ENCODE measurements around the gene LPCAT1. TPM values are rescaled to one million over a fixed set of nuclear protein-coding genes. Genes with fewer than 3 reads are reported as not detected.

LPCAT1 gene
- total RNA-seq, 2 donors from 2014 or later, result 38.5 to 62.7 TPM

DNA sequence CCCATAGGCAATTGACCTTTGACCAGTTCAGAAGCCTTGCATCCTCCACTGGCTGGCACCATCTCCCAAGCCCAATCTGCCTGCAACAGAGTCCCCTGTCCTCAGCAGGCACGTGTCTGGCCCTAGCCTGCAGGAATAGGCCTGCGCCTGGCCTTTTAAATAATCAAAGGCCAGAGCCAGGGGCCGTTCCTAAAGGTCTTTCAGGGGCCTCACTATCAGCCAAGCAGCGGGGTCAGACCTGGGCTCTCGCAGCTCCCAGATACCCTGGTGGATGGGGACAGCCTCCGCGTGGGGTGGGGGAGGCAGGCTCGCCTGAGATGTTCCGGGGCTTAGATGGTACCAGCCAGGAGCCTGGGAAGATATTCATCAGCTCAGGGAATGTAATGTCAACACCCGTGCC lies 111.1 kb downstream of the LPCAT1 start:
- Mint-ChIP-seq H3K4me3 (no peak overlapping the region), H3K4me1 (no peaks in the 10 kb centered on the region), H3K27me3 (peaks cover 12% of the 10 kb centered on the region), H3K9me3 (no peaks in the 10 kb centered on the region), H3K27ac (no peak overlapping the region), H3K36me3 (ENCODE audit: low read depth) (no peaks in the 10 kb centered on the region)
- ATAC-seq (replicated peaks), result no peak

DNA sequence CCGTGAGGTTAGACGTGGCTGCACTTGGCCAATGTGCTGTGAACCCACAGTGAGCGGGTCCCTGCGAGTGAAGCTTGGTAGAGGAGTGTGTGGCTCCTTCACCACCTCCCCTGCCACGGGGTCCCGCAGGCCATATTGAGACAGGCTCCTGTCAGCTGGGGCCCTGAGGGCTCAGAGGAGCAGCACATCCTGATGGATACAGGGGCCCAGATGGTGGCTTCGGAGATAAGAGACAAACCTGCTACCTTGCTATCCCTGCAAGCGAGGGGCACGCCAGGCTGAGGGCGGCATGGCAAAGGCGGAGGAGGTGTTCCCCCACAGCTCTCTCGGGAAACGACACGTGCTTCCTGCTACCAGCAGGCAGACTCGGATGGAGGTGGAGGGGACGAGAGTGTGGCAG lies 111.6 kb downstream of the LPCAT1 start:
- H3K4me3 Mint-ChIP-seq, result no peak overlapping the region
- H3K4me1 Mint-ChIP-seq, result no peaks in the 10 kb centered on the region
- H3K9me3 Mint-ChIP-seq, result no peaks in the 10 kb centered on the region
- H3K27ac Mint-ChIP-seq, result no peak overlapping the region
- H3K36me3 Mint-ChIP-seq (ENCODE audit: low read depth), result no peaks in the 10 kb centered on the region
- ATAC-seq (replicated peaks), result no peak
- H3K27me3 Mint-ChIP-seq, result peaks cover 15% of the 10 kb centered on the region

Other genes starting within 250 kb of the LPCAT1 start
- gene TERT, start 228.9 kb downstream of the LPCAT1 start, total RNA-seq, result 1 to 10 TPM; 4.6 to 9.1 TPM
- gene CLPTM1L, start 178.9 kb downstream of the LPCAT1 start, total RNA-seq, result 100 to 1,000 TPM in 1 of 2 donors, 10 to 100 TPM in 1; 42.3 to 118 TPM
- gene SLC6A3, start 78.5 kb downstream of the LPCAT1 start, total RNA-seq, result not detected

All from activated T-helper 17 cell treated with anti-CD3 and anti-CD28 coated beads, Interleukin-2, amount 50 U/mL, for 72 hours (primary cell).